ENCODE results near the gene SH3RF3.

SH3RF3 gene

GRCh38 chr2:109217362-109218086 is 88.5 kb downstream of the SH3RF3 start:
- no peak for ATAC-seq
- TF ChIP-seq GLIS3 (CRISPR knock-in tag; IDR thresholded peaks at IDR 0.05) (no peak), ZFP3 (CRISPR knock-in tag; IDR thresholded peaks at IDR 0.05) (no peak), ISL1 (CRISPR knock-in tag; IDR thresholded peaks at IDR 0.05) (no peak), SNAI2 (CRISPR knock-in tag; IDR thresholded peaks at IDR 0.05) (no peak), CSDC2 (CRISPR knock-in tag; IDR thresholded peaks at IDR 0.05) (no peak), ZNF565 (CRISPR knock-in tag; conservative IDR thresholded peaks at IDR 0.05; ENCODE audit: low read depth) (no peak), PPARA (CRISPR knock-in tag; IDR thresholded peaks at IDR 0.05; ENCODE audit: borderline replicate concordance) (no peak)
- TF ChIP-seq, protein P1, sequence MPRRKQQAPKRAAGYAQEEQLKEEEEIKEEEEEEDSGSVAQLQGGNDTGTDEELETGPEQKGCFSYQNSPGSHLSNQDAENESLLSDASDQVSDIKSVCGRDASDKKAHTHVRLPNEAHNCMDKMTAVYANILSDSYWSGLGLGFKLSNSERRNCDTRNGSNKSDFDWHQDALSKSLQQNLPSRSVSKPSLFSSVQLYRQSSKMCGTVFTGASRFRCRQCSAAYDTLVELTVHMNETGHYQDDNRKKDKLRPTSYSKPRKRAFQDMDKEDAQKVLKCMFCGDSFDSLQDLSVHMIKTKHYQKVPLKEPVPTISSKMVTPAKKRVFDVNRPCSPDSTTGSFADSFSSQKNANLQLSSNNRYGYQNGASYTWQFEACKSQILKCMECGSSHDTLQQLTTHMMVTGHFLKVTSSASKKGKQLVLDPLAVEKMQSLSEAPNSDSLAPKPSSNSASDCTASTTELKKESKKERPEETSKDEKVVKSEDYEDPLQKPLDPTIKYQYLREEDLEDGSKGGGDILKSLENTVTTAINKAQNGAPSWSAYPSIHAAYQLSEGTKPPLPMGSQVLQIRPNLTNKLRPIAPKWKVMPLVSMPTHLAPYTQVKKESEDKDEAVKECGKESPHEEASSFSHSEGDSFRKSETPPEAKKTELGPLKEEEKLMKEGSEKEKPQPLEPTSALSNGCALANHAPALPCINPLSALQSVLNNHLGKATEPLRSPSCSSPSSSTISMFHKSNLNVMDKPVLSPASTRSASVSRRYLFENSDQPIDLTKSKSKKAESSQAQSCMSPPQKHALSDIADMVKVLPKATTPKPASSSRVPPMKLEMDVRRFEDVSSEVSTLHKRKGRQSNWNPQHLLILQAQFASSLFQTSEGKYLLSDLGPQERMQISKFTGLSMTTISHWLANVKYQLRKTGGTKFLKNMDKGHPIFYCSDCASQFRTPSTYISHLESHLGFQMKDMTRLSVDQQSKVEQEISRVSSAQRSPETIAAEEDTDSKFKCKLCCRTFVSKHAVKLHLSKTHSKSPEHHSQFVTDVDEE (CRISPR knock-in tag; IDR thresholded peaks at IDR 0.05): no peak

GRCh38 chr2:109218087-109218791 is 89.2 kb downstream of the SH3RF3 start:
- ATAC-seq: no peak
- no peak for TF ChIP-seq CREB5 (CRISPR knock-in tag; IDR thresholded peaks at IDR 0.05; ENCODE audit: low read depth)
- TF ChIP-seq RARB (CRISPR knock-in tag; IDR thresholded peaks at IDR 0.05): no peak
- no peak for TF ChIP-seq PATZ1 (CRISPR knock-in tag; IDR thresholded peaks at IDR 0.05; ENCODE audit: borderline replicate concordance)
- TF ChIP-seq ZFP30 (CRISPR knock-in tag; IDR thresholded peaks at IDR 0.05): no peak
- no peak for TF ChIP-seq ARNTL (CRISPR knock-in tag; IDR thresholded peaks at IDR 0.05; ENCODE audit: borderline replicate concordance, low read depth)
- TF ChIP-seq PPARA (CRISPR knock-in tag; IDR thresholded peaks at IDR 0.05; ENCODE audit: borderline replicate concordance): no peak
- no peak for TF ChIP-seq ZFP3 (CRISPR knock-in tag; IDR thresholded peaks at IDR 0.05)
- TF ChIP-seq TCF4 (CRISPR knock-in tag; IDR thresholded peaks at IDR 0.05; ENCODE audit: borderline replicate concordance): no peak
- TF ChIP-seq, protein P1 (CRISPR knock-in tag; IDR thresholded peaks at IDR 0.05): no peak
- no peak for TF ChIP-seq GLIS3 (CRISPR knock-in tag; IDR thresholded peaks at IDR 0.05)

DNA sequence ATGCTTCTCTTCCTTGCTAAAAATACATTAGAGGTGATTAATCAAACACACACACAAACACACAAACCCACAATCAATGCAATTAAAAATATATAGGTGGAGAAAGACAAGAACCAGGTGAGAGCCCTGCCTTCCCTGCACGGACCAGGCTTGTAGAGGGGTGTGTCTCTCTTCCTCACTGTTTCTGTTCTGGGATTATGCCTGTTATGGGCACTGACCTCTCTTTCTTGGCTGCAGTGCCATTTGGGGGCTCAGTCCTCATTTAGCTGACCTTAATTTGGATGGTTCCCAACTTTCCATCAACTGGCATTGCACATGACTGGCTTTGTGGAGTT is 89.8 kb downstream of the SH3RF3 start:
- no peak for ATAC-seq
- no peak for TF ChIP-seq CREB5 (CRISPR knock-in tag; IDR thresholded peaks at IDR 0.05; ENCODE audit: low read depth)
- no peak for TF ChIP-seq ZNF565 (CRISPR knock-in tag; conservative IDR thresholded peaks at IDR 0.05; ENCODE audit: low read depth)
- TF ChIP-seq ZFP30 (CRISPR knock-in tag; IDR thresholded peaks at IDR 0.05): no peak
- TF ChIP-seq SNAI2 (CRISPR knock-in tag; IDR thresholded peaks at IDR 0.05): no peak
- TF ChIP-seq ZC3H10 (CRISPR knock-in tag; IDR thresholded peaks at IDR 0.05): no peak
- TF ChIP-seq ARNTL (CRISPR knock-in tag; IDR thresholded peaks at IDR 0.05; ENCODE audit: borderline replicate concordance, low read depth): no peak
- no peak for TF ChIP-seq ZNF8 (CRISPR knock-in tag; IDR thresholded peaks at IDR 0.05)
- no peak for TF ChIP-seq OSR1 (CRISPR knock-in tag; IDR thresholded peaks at IDR 0.05)
- no peak for TF ChIP-seq TCF4 (CRISPR knock-in tag; IDR thresholded peaks at IDR 0.05; ENCODE audit: borderline replicate concordance)
- no peak for TF ChIP-seq ESRRG (CRISPR knock-in tag; IDR thresholded peaks at IDR 0.05)
- TF ChIP-seq GLIS3 (CRISPR knock-in tag; IDR thresholded peaks at IDR 0.05): no peak
- TF ChIP-seq, protein P2, sequence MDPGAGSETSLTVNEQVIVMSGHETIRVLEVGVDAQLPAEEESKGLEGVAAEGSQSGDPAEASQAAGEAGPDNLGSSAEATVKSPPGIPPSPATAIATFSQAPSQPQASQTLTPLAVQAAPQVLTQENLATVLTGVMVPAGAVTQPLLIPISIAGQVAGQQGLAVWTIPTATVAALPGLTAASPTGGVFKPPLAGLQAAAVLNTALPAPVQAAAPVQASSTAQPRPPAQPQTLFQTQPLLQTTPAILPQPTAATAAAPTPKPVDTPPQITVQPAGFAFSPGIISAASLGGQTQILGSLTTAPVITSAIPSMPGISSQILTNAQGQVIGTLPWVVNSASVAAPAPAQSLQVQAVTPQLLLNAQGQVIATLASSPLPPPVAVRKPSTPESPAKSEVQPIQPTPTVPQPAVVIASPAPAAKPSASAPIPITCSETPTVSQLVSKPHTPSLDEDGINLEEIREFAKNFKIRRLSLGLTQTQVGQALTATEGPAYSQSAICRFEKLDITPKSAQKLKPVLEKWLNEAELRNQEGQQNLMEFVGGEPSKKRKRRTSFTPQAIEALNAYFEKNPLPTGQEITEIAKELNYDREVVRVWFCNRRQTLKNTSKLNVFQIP (CRISPR knock-in tag; IDR thresholded peaks at IDR 0.05; ENCODE audit: borderline replicate concordance, low read depth): no peak
- TF ChIP-seq, protein P1 (CRISPR knock-in tag; IDR thresholded peaks at IDR 0.05): no peak
- TF ChIP-seq ZNF70 (CRISPR knock-in tag; IDR thresholded peaks at IDR 0.05): no peak
- no peak for TF ChIP-seq CSDC2 (CRISPR knock-in tag; IDR thresholded peaks at IDR 0.05)
- no peak for TF ChIP-seq RARB (CRISPR knock-in tag; IDR thresholded peaks at IDR 0.05)

Data from SK-N-SH treated with all-trans-retinoic acid at 6 μM for 48 hours (cell line).